ENCODE data around the gene ACTL10. TPM values are rescaled to one million over a fixed set of nuclear protein-coding genes. Genes with fewer than 3 reads are reported as not detected.

The ACTL10 gene
- total and polyA plus RNA-seq, 2 of the 13 experiments (the other 11 are each of a cell fraction or from before 2014, with no cell fraction given): not detected

- peak; percentile 60; the same call in 1 of the 2 replicates for TF ChIP-seq FOSL1 (CRISPR knock-in tag; IDR thresholded peaks at IDR 0.05; ENCODE audit: borderline replicate concordance)
- peak; percentile 46 for TF ChIP-seq ARID5B (CRISPR knock-in tag; IDR thresholded peaks at IDR 0.05)
- peak; percentile 16; the same call in 1 of the 2 replicates for TF ChIP-seq MLX (CRISPR knock-in tag; IDR thresholded peaks at IDR 0.05)
- TF ChIP-seq TCF7 (IDR thresholded peaks at IDR 0.05; ENCODE audit: low read depth): peak; percentile 89
- no peak for TF ChIP-seq HDAC6 (IDR thresholded peaks at IDR 0.05; ENCODE audit: low read depth, low read length)
- no peak for TF ChIP-seq ZBED4 (CRISPR knock-in tag; IDR thresholded peaks at IDR 0.05; ENCODE audit: borderline replicate concordance)
- no peak for TF ChIP-seq ZNF780A (CRISPR knock-in tag; IDR thresholded peaks at IDR 0.05)
- TF ChIP-seq IKZF4 (CRISPR knock-in tag; IDR thresholded peaks at IDR 0.05; ENCODE audit: borderline replicate concordance, low read depth, not compliant biosample characterization): no peak
- TF ChIP-seq JUN (CRISPR knock-in tag; IDR thresholded peaks at IDR 0.05): no peak; the same call in 1 of the 2 replicates
- no peak for TF ChIP-seq ZKSCAN1 (IDR thresholded peaks at IDR 0.05; ENCODE audit: low read length)
- peak; percentile 67 for TF ChIP-seq FOXP4 (CRISPR knock-in tag; IDR thresholded peaks at IDR 0.05)
- TF ChIP-seq FOSL2 (CRISPR knock-in tag; IDR thresholded peaks at IDR 0.05): peak; percentile 90
- TF ChIP-seq SAP130 (CRISPR knock-in tag; IDR thresholded peaks at IDR 0.05; ENCODE audit: low read depth): peak; percentile 62; the same call in 1 of the 2 replicates
- TF ChIP-seq ATF2 (CRISPR knock-in tag; IDR thresholded peaks at IDR 0.05): no peak
- TF ChIP-seq ATF4 (CRISPR knock-in tag; IDR thresholded peaks at IDR 0.05): no peak
- peak; percentile 29; the same call in 1 of the 2 replicates for TF ChIP-seq GATAD1 (CRISPR knock-in tag; IDR thresholded peaks at IDR 0.05)
These were observed 23.2 kb downstream of the ACTL10 start (continued) for GRCh38 chr20:33689973-33690372.
